Activated CD8-positive, alpha-beta memory T cell treated with anti-CD3 and anti-CD28 coated beads, Interleukin-2, amount 50 U/mL, for 1 hour (primary cell): ENCODE measurements around the gene SLC25A19.
"Not testable (repeated sequence)": the region's sequence is repeated elsewhere in the genome, so short reads cannot be mapped to it uniquely, and the experiment has no call there.

Experiments
- DNase-seq: peaks from one replicate; pipeline ENCODE4 v3.0.0-alpha.2; 2020; ENCODE audit errors: extremely low read depth

The SLC25A19 gene

GRCh38 chr17:75267411-75268232, 21.6 kb downstream of the SLC25A19 start:
- no peak for DNase-seq

DNA sequence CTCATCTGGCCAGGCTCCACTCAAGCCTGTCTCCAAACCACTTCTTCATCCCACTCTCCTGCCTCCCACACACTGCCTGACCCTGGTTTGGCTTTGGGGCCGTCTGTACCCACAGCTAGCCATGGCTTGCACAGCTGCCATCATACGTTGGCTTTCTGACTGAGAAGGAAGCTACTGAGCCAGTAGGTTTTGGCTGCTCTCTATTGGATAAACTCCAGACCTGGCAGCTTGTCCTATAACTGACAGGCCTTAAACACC, 22.2 kb downstream of the SLC25A19 start:
- DNase-seq = no peak

- no peak for DNase-seq
Measured at GRCh38 chr17:75266316-75267152, 22.7 kb downstream of the SLC25A19 start.

- no peak for DNase-seq
Measured at GRCh38 chr17:75265614-75266315, 23.5 kb downstream of the SLC25A19 start.

DNA sequence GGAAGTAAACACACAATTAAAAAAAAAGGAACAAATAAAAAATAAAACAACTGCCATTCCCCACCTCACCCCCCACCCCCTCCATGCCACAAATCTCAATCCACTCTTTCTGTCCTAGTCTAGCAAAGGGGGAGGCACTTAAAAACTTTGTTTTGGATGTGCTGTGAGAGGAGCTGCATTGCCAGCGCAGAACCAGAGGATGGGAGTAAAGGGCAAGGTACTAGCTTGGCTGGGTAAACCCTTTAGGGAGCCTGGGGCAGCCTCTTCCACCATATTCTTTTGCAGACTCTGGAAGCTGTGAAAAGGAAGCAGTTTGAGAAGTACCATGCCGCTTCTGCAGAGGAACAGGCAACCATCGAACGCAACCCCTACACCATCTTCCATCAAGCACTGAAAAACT, 26.2 kb downstream of the SLC25A19 start:
- no peak for DNase-seq

- DNase-seq = no peak
Measured at GRCh38 chr17:75262112-75262606, 27.1 kb downstream of the SLC25A19 start.

DNA sequence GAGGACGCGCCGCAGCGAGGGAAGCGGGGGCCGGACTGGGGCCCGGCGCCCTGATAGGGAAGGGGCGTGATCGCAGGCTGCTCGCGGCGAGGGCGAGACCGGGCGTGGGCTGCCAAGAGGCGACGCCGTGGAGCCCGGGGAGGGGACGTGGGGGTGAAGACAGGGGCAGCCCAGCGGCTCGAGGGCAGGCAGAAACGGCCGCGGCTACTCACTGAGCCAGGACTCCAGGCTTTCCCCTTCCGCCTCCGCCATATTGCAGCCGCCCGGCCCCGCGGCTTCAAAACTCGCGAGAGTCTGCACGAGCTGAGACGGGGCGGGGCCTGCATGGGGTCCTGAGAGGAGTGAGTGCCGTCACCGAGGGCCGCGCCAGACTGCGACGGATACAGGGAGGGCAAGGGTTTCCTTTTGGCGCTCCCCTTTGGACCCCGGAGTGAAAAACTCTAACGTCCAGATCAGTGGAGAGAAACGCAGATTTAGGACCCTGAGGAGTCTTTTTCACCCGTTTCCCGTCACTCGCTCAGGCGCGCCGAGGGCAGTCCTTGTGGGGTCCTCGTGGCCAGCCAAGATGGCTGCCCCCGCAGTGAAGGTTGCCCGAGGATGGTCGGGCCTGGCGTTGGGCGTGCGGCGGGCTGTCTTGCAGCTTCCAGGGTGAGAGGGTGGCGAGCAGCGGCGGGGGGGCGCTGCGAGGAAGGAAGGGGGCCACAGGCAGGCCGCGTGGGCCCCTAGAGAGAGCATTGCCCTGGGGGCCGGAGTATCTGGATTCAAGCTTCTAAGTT, 27.7 kb downstream of the SLC25A19 start, which contains the start of the genes GGA3 and MRPS7:
Gene GGA3 (minus strand): TSS at position 271 of the 776 bp plus-strand sequence. CDS start 19 bp downstream, at position 252.
Gene MRPS7 (plus strand): TSS at position 544 of the 776 bp plus-strand sequence. CDS start 22 bp downstream, at position 566.
- DNase-seq = peak; percentile 91

- no peak for DNase-seq
Measured at GRCh38 chr17:75260641-75261335, 28.4 kb downstream of the SLC25A19 start.

GRCh38 chr17:75257228-75257627, 32.0 kb downstream of the SLC25A19 start:
- DNase-seq = not testable (repeated sequence)

GRCh38 chr17:75255954-75256698, 33.1 kb downstream of the SLC25A19 start:
- DNase-seq = not testable (repeated sequence)

DNA sequence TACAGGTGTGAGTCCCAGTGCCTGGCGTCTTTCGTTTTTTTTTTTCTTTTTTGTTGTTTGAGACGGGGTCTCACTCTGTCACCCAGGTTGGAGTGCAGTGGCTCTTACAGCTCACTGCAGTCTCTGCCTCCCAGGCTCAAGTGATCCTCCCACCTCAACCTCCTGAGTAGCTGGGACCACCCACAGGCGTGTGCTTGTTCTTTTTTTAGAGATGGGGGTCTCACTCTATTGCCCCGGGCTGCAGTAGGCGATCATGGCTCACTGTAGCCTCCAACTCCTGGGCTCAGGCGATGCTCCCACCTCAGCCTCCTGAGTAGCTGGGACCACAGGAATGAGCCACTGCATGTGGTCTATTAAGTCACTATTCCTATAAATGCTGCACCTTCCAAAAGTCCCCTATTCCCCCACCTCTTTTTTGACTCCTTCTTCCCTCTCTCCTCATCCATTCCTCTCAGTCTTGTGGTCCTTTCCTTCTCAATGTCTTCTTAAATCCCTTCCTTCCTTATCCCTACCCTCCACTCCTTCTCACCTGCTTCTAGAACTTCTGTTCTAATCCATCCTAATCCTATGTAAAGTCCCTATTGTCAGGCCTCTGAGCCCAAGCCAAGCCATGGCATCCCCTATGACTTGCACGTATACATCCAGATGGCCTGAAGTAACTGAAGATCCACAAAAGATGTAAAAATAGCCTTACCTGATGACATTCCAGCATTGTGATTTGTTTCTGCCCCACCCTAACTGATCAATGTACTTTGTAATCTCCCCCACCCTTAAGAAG, 37.0 kb downstream of the SLC25A19 start:
- DNase-seq = no peak

DNA sequence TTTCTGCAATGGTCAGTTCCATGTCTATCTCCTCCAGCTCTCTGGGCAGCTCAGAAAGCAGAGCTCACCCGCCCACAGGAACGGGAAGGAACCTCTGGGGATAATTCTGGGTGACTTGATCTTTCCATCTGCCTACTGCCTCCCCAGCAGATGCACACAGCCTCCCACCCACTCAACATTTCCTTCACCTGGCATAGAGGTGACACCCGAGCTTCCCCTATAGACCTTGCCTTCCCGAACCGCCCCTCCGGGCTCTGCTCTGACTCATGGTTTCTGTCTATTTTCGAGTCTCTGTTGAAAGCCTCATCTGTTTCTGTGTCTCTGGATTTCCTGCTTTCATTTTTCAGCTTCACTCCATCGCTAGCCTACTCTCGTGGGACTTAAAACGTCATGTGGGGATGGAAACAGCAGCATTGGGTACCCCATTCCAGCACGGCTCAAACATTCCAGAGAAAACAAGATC, 39.2 kb downstream of the SLC25A19 start:
- no peak for DNase-seq

GRCh38 chr17:75249564-75249963, 39.7 kb downstream of the SLC25A19 start:
- DNase-seq = no peak

GRCh38 chr17:75246404-75246803, 42.8 kb downstream of the SLC25A19 start:
- no peak for DNase-seq

DNA sequence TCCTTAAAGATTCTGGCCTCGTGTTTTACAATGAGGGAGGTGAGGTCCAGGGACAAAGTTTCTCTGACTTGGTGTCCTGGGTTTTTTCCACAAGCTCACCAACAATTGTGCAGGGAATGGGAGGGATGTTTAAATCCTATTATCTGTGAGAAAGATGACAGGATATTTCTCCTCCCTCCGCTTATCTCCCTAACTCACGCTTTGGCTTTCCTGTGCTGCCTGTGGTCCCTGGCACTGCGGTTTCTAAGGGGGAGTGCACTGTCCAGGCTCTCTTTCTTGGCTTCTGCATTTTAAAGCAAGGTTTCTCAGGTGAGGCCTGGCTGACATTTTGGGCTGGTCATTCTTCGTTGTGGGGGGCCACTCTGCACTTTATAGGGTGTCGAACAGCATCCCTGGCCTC, 44.2 kb downstream of the SLC25A19 start:
- DNase-seq = no peak

DNA sequence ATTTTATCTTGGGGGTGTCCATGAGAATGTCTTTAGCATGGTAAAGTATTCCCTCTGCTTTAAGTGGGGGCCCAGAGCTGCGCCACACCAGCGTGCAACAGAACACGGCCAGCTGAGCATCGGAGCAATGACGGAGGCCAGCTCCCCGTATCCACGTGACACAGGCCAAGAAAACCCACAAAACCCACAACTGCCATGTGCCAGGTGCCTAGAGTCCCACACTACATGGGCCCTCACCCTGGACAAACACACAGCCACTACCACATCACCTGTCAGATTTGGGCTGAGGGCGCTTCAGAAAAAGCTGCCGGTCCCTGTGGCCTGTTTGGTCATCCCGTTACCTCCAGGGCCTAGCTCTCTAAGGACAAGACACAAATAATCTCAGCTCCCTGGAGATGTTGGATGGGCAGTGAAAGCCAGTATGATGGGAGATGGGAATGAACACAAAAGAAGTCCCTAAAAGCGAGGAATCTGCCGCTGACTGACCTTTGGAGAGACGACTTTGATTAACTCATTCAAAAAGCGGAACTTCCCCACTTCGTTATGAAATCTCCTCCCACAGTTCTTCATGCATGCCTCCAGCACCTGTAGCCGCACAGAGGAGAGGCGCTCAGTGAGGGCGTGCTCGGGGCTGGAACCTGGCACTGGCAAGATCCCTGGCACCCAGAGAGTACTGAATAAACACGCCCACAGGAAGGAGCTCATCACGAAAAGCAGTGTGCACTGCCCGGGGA, 44.9 kb downstream of the SLC25A19 start:
- DNase-seq = no peak

GRCh38 chr17:75242461-75243042, 46.7 kb downstream of the SLC25A19 start:
- no peak for DNase-seq

DNA sequence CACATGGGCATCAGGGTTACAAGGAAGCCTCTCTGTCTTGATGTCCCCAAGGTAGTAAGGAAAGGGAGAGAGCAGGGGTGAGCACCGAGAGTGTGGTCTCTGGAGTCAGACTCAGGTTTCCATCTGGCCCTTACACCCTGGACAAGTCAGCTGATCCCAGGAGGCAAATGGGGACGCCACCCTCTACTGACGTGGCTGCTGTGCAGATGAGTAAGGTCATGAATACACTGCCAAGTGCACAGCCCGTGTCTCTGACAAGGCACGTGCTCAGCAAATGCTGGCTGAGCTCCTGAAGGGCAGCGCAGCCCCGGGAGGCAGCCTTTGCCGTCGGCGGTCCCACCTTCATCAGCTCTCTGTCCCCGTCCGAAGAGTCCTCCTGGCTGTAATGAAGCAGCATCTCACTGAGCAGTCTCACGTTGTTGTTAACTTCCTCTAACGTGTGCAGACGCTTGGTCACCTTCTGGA, 47.2 kb downstream of the SLC25A19 start:
- DNase-seq = no peak
